SH-SY5Y (cell line): ENCODE data around the gene SNX2.

Experiments used
- GATA2 ChIP-seq: IDR thresholded peaks from 2 replicates; pipeline ENCODE4 v1.6.1; 2011; ENCODE audit warnings: mild to moderate bottlenecking, low read depth, low read length
- GATA3 ChIP-seq: IDR thresholded peaks from 2 replicates; pipeline ENCODE4 v1.6.1; 2011; ENCODE audit warnings: low read depth, mild to moderate bottlenecking, low read length, moderate library complexity

DNA sequence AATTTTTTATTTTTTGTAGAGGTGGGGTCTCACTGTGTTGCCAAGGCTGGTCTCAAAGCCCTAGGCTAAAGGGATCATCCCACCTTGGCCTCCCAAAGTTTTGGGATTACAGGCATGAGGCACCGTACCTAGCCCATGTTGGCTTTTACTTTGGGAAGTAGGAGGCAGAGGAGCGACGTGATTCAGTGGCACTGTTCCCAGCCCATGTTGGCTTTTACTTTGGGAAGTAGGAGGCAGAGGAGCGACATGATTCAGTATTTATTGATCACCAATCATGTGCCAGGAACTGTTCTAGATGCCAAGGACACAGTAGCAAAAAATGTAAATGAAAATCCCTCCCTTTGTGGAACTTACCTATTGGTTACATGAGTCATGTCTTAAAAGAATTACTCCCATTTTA lies 88.8 kb downstream of the SNX2 start:
- no peak for TF ChIP-seq GATA3
- TF ChIP-seq GATA2 = no peak
